RPMI7951 (cell line): ENCODE measurements around the gene MAP4K1. TPM values are rescaled to one million over a fixed set of nuclear protein-coding genes. Genes with fewer than 3 reads are reported as not detected.
"Not testable (repeated sequence)": the region's sequence is repeated elsewhere in the genome, so short reads cannot be mapped to it uniquely, and the experiment has no call there.

Experiments
- DNase-seq: peaks from one replicate; pipeline ENCODE4 v3.0.0-alpha.2; 2012; ENCODE audit warnings: low read depth
- total RNA-seq: library from RNA; depleted of rRNA; stranded (reverse); fragments of >200 nt; shearing (Covaris generic); gene quantifications from 2 replicates; pipeline ENCODE4 v1.2.3, GENCODE V29; 2014

The MAP4K1 gene
- total RNA-seq, 1 experiment from 2014 or later: not detected

DNA sequence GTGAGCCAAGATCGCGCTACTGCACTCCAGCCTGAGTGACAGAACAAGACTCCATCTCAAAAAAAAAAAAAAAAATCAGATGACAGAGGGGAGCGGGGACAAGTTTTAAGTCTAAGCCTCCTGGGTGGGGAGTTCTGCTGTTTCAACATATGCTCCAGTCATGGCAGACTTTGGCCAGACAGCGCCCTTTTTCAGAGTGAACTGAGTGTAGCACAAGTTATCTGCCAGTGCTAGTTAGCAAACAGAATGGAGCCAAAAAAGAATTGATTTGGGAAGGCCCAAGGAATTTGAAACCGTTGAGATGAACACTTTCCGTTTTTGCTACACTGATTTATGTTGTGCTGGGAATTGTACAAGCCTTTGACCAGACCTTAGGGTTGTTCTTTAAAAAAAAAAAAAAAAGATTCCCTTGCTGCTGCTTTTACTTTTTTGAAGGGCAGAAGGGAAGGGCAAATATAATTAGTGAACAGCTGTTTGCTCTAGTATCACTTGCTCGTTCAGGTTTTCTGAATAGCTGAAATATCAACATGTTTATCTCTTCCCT is 35.3 kb upstream of the MAP4K1 start:
- DNase-seq: peak; percentile 43

DNA sequence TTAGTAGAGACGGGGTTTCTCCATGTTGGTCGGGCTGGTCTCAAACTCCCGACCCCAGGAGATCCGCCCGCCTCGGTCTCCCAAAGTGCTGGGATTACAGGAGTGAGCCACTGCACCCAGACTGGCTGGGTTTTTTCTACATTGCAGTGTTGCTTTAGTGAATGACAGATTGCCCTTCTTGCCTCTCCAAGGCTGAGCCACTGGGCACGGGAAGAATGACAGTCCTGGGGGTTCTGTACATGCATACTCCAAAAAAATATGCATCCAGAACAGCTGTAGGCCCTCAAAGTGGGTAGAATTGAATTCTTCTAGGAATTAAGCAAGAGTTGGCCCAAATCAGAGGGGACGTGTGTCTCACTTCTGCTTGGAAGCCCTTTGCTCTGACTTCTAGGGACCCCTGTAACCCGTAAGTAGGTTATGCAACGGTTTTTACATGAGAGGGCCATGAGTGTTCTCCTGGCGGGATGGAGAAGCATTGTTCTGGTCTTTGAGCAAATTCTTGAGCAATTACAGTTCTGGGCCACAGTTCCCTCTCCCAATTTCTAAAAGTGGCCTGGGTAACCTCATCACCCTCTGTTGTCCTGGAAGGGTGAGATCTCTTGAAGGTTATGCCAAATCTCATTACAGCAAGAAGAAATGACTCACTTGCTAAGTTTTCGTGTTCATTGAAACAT is 33.3 kb upstream of the MAP4K1 start:
- peak; percentile 94 for DNase-seq

DNA sequence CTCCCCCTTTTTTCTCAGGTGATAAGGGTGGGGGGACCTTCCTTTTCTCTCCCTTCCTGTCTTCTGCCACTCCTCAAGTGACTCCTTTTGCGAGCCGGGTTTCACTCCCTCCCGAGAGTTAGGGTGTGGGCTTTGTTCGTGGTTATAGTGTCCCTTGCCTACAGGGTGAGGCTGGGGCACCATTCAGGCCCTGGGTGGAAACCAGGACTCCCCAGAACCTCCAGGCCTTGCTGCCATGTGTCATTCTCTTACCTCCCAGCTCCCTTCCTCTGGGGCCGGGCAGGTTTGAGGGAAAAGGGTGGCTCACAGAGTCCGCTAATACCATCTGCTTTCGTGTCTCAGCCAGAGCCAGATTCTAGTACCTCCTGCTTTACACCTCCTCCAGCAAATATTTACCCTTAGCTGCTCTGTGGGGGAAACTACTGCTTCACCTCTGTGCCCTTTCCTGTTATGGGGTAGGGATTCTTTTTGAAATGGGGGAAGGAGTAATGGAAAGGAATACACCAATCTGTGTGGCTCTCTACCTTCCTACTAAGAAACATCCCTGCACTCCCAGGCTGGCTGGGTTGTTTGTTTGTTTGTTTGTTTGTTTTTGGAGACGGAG is 32.5 kb upstream of the MAP4K1 start:
- DNase-seq: peak; percentile 39

DNA sequence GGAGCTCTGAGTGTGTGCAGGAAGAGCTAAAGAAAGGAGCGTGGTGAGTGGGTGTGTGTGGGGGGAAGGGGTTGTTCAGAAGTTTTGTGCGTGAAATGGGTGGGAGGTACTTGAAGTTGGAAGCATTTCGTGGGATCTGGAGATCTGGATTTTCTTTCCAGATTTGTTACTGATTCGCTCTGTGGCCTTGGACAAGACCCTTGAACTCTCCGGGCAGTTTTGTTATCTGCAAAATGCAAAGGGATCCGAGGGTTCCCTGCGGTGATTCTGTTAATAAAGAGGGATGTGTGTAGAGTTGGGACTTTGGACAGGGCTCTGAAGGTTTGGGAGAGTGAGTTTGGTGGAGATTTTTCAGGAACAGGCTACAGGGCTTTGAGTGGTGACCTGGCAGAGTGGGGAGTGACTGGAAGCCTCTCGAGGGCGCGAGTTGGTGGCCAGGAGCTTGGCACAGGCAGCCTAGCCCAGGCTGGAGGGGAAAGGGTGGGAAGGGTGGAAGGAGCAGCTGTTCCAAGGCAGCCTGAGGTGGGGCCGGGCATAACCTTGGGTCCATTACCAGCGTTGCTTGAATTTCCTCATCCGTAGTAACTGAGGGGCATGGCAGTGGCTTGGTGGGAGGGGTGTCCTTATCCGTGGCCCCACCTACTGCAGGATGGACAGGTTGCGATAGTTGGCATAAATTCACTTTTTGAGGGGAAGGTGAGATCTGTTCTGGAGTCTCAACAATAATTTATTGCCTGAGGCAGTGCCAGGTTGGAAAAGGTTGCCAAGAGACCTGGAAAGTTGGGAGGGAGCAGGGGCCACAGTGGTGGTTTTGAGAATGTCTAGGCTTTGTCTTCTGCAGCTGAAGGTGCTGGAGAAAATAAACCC is 31.8 kb upstream of the MAP4K1 start:
- peak; percentile 44 for DNase-seq

DNA sequence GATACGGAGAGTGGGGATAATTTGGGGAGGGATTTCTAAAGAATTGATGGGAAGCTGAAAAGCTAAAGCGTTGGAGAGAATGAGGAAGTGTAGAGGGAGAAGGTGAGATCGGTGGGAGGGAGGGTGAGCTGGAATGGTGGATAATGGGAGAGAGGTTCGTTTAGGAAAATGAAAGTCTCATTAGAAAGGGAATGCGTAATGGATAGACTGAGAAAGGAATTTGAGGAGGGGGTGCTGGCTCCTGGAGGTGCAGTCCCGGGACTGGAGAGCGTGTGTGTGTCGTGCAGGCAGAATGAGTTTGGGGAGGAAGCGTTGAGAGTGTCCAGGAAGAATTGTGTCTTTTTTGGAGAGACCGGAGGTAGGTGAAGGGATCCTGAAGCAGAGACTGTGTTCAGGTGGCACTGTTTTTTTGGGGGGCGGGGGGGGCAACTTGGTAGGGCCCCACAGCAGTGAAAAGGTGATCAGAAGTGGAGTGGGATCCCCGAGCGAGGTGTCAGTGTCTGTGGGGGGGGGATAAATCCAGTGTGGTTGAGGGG is 31.1 kb upstream of the MAP4K1 start:
- DNase-seq: no peak

DNA sequence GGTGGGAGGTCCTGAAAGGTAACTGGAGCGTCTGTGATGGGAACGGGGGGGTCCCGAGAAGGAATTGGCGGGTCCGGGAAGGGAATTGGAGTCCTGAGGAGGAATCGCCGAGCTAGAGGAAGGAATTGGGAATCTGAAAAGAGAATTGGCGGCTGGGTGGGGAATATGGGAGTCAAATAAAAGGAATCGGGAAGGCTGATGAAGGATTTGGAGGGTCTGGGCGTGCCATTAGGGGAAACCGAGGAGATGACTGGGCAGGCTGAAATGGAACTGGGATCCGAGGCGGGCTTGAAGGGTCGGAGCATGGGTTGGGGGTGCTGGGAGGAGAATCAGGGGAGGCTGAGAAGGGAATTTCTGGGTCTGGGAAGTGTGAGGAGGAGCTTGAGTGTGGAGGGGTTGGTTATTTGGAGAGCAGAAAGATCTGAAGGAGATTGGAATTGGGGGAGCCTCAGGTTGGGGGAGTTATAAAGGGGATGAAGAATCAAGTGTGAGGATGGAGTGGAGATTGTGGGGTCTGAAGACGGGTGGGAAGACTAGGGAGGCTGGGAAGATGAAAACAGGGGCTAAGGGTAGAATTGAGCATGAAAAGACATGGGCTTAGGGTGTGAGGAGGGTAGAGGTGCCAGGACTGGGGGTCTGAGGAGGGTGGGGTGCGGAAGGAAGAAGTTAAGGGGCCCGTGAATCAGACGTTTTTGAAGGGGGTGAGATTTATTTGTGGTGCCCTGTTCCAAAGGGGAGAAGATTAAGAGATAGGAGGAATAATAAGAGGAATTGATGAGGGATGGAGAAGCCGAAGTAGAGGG is 30.4 kb upstream of the MAP4K1 start:
- no peak for DNase-seq

DNA sequence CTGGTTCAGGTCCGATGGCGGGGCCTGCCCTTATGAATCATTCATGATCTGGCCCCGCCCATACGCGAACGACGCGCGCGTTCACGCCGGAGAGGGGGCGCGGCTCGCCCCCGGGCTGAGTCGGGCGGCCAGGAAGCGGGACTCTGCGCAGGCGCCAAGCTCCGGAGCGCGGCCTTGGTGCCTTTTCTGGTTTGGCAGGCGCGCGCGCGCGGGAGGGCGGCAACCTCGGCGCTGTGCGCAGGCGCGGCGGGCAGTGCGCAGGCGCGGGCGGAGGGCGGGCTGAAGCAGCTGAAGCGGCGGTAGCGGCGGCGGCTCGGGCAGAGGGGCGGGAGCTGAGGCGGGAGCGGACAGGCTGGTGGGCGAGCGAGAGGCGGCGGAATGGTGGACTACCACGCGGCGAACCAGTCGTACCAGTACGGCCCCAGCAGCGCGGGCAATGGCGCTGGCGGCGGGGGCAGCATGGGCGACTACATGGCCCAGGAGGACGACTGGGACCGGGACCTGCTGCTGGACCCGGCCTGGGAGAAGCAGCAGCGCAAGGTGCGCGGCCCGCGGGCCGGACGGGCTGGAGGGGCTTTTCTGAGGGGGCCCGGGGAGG is 29.7 kb upstream of the MAP4K1 start, which contains the start of gene ACTN4:
Gene ACTN4, plus strand, starts transcription at position 282 of the 598 bp plus-strand sequence. Its CDS starts 97 bp downstream, at position 379.
- DNase-seq: peak; percentile 95

DNA sequence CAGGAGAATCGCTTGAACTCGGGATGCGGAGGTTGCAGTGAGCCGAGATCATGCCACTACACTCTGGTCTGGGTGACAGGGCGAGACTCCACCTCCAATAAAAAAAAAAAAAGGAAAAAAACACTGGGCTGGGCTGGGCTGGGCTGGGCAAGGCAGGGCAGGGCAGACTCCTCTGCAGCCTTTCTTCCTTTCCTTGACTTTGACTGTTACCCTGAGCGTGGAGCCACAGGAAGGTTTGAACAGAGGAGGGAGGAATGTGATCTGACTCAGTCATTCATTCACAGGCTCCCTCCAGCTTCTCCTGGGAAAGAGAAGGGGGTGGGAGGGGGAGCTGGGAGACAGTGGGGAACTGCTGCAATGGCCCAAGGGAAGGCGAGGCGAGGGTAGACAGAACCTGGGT is 27.0 kb upstream of the MAP4K1 start:
- no peak for DNase-seq

DNA sequence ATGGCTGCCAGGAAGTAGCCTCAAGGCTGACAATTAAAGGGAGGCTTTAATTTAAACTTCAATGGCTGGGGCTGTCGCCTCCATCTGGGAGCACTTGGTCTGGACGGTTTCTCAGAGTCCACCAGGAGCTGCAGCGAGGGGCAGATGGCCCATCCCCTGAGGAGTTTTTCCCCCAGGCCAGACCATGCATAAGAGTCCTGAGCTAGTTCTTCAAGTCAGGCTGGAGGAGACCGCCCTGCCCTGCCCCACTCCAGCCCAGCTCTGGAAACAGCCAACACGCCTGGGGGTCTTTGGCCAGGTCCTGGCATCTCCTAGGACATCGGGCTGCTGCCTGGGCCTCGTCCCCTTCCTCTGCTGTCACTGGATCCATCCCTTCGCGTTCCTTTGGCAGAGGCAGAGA is 24.4 kb upstream of the MAP4K1 start:
- DNase-seq: no peak

DNA sequence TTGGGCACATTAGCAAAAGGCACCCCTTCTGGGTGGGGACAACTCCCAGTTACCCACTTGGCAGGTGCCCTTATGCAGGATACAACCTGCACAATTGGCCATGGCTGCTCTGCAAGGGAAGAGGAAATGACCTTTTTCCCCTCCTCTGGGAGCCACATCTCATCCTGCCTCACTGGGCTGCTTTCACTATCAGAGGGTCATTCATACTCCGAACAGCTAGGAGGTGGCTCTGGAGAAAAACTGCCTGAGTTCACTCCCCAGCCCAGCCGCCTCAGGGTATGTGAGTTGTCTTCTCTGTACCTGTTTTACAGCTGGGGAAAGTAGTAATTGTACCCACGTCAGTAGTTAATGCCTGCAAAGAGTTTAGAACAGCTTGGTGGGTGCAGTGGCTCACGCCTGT is 22.6 kb upstream of the MAP4K1 start:
- DNase-seq: no peak

DNA sequence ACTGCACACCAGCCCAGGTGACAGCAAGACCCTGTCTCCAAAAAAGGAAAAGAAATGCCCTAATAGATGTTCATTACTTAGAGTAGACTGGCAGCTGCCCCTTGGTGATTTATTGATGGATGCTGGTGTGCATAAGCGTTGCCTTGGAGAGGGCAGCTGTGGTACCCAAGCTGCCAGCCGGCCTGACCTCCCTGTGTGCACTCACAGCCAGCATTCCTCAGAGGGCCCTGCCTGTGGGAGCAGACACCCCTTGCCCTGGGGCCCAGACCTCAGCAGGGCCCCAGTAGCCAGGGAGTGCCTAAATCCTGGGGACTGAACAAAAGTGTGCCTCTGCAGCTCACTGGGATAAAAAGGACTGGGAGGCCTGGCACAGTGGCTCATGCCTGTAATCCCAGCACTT is 21.9 kb upstream of the MAP4K1 start:
- DNase-seq: no peak

DNA sequence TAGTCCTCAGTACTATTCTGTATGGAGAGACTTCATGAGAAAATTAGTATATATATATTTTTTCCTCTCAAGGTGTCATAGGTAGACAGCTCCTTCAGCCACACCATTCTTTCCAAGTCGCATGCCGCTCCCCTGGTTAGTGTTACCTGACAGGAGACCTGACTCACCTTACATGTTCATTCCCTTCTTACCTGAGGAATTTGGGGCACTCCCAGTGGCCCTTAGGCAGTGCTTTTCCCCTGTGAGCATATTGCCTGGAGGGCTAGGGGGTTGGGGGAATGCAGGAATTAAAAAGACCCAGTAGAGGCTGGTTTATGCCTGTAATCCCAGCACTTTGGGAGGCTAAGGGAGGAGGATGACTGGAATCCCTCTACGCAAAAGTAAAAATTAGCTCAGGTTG is 20.7 kb upstream of the MAP4K1 start:
- DNase-seq: no peak

DNA sequence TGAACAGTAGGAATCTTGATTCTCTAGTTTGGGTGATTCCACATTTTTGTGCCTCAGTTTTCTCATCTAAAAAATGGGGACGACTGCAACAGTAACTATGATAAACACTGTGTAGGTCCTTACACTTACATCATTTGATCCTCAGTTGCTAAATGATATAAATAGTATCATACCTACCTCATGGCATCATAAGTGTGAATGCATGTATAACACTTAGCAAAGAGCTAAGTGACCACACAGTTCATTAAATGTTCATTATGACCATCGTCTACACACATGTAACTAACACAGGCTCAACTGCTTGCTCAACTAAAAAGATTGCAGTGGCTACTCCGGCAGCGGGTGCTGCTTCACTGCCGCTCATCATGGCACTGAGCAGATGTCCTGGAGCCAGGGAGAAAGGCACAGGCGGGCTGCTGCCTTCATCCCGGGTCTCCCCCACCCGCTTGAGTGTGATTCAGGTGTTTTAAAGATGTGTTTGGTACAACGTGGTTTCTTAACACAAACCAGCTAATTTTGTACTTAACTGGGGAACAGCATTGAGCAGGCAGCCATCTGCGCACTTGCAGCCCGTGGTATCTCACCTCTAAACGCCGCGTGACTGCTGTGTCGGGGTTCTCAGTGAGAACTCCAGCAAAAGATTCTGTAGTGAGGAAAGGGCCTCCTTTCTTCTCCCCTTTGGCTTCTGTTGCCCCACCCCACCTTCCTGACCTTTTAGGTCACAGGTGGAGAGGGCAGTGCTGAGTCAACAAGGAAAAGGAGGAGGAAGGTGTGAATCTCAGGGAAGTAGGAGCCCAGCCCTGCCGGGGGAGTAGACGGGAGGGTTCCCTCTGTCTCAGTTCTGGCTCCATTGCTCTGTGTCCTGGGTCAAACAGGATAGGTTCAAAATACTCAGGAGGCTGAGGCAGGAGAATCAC is 18.0 kb upstream of the MAP4K1 start:
- DNase-seq: no peak

DNA sequence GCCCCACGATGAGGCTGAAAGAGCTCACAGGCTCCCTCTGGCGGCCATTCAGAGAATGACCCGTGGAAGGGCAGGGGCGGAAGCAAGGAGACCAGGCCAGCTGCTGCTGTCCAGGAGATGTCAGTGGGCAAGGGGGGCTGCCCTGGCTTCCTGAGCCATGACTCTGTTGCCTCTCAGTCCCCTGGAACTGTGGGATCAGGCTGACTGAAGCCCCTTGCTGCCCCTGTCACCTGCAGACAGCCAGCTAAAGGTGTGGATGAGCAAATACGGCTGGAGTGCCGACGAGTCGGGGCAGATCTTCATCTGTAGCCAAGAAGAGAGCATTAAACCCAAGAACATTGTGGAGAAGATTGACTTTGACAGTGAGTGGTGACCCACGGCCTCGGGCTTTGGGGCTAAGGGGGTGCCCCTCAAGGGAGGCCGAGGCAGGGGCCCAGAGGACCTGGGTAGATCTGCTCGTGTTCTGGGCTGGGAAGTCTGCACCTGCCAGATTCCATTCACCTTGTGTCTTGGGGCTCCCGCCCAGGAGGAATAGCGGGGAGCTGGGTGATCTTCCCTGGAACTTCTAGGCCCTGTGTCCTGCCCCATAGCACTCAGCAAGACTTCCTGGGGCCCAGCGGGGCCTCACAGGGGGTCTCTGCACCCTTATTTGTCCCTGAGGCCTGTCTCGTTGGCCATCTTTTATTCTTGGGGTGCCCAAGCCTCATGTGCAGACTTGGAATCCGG is 17.2 kb upstream of the MAP4K1 start:
- DNase-seq: peak; percentile 62

DNA sequence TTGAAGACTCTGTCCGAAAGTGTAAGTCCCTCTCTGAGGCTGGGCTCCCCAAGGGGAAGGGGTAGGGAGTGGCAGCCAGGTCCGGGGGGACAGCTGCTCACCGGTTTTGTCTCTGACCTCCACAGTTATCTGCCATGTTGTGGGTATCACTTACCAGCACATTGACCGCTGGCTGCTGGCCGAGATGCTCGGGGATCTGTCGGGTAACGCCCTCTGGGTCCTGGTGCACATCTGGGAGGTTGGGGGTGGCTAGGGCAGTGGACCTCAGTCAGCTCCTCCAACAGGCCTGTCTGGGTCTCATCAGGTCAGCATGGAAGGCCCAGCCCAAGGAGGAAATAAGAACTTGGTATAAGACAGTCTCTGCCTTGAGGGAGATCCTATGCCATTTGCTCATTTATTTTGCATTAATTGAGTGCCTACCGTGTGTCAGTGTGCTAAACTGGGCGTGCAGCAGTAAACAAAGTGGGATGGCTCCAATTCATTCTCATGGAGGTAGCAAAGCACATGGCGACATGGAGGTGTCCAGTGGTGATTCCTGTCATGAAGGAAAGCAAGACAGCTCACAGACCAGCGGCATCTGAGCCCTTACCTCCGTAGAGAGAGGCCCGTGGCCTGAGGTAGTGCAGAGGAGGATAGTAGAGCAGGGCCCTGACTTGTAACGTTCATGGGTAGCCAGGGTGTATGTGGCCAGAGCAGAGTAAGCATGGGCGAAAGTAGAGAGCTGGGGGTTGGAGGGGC is 14.9 kb upstream of the MAP4K1 start:
- no peak for DNase-seq

DNA sequence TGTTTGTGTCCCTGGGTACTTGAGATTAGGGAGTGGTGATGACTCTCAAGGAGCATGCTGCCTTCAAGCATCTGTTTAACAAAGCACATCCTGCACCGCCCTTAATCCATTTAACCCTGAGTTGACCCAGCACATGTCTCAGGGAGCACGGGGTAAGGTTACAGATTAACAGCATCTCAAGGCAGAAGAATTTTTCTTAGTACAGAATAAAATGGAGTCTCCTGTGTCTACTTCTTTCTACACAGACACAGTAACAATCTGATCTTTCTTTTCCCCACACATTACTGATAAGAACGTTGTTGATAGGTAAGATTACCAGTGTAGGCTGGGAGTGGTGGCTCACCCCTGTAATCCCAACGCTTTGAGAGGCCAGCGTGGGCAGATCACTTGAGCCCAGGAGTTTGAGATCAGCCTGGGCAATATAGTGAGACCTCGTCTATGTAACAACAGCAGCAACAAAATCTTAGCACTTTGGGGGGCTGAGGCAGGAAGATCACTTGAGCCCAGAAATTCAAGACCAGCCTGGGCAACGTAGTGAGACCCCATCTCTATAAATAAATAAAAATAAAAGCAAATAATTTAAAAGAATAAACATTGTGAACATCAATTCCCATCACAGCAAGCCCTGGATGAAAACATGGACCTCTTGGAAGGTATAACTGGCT is 14.2 kb upstream of the MAP4K1 start:
- not testable (repeated sequence) for DNase-seq

DNA sequence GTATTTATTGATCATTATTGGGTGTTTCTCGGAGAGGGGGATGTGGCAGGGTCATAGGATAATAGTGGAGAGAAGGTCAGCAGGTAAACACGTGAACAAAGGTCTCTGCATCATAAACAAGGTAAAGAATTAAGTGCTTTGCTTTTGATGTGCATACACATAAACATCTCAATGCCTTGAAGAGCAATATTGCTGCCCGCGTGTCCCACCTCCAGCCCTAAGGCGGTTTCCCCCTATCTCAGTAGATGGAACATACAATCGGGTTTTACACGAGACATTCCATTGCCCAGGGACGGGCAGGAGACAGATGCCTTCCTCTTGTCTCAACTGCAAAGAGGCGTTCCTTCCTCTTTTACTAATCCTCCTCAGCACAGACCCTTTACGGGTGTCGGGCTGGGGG is 13.5 kb upstream of the MAP4K1 start:
- DNase-seq: not testable (repeated sequence)

DNA sequence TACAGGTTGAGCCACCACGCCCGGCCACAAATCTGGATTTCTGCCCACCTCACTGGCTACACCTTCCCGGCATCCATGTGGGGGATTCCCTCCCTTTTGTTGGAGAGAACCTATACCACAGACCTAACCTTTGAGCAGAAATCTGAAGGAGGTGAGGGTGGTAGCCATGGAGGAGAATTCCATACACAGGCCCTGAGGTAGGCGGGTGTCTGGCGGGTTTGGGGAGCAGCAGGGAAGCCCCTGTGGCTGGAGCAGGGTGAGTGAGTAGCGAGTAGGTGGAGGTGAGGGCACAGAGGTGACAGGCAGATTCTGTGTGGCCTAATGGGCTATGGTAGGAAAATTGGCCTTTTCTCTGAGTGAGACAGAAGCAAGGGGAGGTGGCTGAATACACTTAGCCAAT is 11.8 kb upstream of the MAP4K1 start:
- no peak for DNase-seq
